ENCODE measurements around the gene DCUN1D5.

- TF ChIP-seq FOXK2 (IDR thresholded peaks at IDR 0.05) (no peak), SP1 (IDR thresholded peaks at IDR 0.05) (no peak)
These were observed 60.1 kb downstream of the DCUN1D5 start for GRCh38 chr11:103031834-103032233.
